Putamen (tissue), 1 donor: ENCODE data around the gene PLEKHM1.

ENCODE experiments used
- DNase-seq: peaks from one replicate; pipeline ENCODE4 v3.0.0-alpha.2; 2016; ENCODE audit warnings: low spot score

The PLEKHM1 gene

DNA sequence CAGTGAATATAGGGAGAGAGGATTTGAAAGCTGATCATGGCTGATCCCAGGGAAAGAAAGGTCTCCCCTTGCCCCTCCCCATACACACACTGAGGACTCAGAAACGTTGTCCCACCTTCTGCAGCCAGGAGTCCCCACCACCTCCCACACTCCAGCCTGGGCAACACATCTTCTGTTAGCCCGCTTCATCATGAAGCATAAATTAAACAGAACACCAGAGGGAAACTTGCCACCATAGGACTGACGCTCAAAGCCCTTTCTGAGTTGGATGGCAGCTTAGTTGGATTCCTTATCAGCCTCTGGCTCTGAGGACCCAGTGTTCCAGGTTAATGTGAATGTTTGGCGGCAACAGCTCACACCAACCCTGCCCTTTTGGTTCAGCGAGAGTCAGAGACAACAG is 91.7 kb downstream of the PLEKHM1 start:
- DNase-seq = no peak

DNA sequence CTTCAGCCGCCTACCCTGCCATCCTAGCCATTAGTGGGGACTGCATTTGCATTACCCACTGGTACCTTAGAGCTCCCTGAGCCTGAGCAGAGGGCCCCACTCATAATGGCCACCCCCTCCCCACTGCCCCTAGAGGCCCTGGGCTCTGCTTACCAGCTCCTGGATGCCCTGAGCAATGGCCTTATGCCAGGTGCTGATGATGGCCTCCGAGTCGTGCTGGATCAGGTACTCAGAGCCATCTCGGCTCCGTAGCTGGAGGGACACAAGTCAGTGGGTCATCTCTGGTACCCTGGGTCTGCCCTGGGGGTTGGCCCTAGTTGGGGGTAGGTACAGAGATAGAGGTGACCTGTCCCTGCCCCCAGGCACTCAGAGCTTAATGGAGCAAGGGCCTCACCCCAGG is 92.7 kb downstream of the PLEKHM1 start:
- no peak for DNase-seq

DNA sequence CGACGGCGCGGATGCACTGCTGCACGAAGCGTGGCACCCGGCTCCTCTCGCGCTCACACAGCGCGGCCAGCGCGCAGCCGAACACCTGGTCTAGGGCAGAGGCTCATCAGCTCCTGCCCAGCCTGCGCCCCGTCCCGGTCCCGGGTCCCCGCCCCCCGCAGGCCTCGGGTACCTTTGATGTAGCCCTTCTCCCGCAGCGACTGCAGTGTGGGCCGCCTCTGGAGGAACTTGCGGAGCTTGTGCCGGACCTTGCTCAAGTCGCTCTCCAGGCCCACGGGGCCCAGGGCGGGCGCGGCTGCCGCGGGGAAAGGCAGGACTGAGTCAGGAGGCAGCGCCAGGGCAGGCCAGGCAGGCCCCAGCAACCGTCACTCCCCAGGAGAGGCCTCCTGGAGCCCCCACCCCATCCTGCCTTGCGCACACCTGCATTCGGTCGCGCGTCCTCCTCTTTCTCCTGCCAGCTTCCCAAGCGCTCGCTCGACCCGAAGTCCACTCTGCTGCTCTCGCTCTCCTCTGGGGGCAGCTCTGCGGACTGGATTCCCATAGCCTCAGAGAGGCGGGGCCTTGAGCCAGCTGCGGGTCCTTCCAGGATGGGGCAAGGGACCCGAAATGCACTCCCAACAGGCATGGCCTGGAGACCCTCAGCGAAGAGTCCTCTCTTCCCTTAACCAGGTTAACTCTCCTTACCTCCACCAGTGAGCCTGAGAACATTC is 93.9 kb downstream of the PLEKHM1 start:
- DNase-seq = no peak

DNA sequence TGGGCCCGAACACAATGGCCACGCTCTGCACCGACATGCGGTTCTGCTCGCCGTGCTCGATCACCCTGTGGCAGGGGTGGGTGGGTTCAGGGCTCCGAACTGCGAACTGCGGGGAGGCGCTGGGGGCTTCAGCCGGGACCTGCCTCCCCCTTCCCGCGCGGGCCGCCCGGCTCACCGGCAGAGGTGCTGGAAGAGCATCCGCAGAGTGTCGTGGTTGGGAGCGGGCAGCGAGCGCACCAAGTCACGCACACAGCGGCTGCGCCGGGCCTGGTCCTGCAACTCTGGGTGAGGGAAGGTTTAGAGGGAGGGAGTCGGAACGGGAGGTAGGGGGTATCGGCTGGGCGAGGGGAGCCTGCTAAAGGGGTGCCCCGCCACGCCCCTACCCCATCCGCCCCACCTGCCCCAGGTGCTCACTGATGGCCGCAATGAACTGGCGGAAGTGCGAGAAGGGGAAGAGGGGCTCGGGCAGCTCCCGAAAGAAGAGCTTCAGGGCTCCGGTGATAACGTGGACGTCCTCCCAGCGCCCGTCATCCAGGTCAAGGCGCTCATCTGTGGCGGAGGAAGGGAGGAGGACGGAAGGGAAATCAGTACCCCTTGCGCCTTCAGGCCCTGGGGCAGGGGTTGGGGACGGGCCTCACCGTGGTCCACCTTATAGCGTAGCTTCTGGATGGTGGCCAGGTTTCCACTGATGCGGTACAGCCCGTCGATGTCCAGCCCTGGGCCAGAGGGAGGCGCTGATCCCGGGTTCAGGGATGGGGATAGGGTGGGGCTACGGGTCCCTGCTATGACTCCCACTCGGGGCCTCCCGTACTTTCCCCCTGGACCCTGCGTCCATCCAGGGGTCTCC is 94.7 kb downstream of the PLEKHM1 start:
- no peak for DNase-seq

DNA sequence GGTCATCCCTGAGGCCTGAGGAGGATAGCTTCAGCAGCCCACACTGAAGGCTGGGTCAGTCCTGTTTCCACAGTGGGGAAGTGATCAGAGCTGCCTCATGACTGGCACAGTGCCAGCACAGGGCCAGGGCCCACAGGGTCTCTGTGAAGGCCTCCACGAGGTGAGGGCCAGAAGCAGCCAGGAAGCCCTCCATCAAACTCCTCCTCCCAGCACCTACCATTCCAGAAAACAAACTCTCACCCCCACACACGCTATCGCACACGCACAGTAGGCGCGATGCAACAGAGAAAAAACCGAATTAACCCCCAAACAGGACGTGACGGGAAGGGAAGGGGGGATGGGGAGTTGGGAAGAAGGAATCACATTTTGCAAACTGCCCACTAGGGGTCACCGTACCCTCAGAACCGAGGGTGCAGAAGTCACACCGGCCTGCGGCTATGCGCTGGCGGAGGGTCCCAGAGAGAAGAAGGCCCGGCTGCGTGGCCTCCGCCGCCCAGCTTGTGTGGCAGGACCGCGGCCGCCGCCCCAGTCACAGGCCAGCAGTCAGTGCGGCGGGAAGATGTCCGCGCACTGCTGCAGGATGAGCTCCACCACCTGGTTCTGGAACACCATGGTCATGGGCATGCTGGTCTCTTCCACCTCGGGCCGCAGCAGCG is 95.5 kb downstream of the PLEKHM1 start:
- no peak for DNase-seq

DNA sequence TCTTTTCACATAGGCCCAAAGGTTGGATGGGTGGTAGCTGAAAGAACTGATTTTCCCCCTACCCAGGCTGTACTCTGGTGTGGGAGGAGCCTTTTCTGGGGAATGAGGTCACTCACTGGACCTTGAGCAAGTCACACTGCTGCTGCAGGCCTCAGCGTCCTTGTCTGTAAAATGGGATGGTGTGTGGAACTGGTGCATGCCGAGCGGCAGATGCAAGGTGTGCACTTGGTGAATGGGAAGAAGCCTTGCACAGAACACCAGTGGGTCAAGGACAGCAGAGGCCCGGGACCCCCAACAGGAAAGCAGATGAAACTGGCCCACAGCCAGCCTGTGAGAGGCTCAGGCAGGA is 96.0 kb downstream of the PLEKHM1 start:
- DNase-seq = no peak

DNA sequence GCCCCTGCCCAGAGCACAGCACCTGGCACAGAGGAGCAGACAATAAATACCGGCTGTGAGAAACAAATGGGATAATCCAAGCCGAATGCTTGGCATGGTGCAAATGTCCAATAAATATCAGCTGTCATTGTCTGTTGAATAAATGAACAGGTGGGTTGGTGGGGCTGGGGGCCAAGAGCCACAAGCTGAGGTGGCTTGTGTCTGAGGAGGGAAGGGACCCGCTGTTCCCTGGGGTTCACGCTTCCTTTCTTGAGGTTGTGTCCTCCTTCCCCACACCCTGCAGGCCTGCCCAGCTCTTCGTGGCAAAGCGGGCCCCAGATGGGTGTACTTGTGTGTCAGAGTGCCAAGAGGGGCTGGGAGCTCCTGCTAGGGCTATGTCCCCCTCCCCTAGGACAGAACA is 96.4 kb downstream of the PLEKHM1 start:
- DNase-seq = no peak

DNA sequence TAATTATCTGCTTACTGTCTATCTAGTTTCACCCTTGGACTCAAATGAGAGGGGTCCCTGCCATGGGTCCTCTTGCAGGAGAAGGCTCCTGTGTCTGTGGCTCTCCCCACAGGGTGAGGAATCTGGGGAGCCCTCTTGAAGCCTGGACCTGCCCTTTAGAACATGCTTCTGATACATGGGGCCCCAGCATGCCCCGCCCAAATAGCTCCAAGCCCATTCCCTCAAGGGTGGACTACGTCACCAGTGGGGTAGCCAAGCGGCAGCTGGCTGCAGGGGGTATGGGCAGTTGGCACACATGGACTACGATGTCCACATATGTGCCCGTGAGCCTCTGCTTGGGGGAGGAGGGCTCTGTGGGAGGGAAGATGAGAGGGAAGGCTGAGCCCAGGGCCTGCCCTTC is 97.1 kb downstream of the PLEKHM1 start:
- DNase-seq = no peak

DNA sequence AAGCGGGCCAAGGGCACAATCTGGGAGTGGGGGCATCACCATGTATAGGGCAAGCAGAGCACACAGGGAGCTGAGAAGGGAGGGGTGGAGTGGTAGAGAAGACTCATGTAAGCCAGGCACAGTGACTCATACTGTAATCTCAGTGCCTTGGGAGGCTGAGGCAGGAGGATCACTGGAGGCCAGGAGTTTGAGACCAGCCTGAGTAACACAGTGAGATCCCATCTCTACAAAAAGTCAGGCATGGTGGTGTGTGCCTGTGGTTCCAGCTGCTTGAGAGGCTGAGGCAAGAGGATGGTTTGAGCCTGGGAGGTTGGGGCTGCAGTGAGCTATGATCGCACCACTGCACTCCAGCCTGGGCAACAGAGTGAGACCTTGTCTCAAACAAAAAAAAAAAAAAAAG is 98.6 kb downstream of the PLEKHM1 start:
- no peak for DNase-seq

DNA sequence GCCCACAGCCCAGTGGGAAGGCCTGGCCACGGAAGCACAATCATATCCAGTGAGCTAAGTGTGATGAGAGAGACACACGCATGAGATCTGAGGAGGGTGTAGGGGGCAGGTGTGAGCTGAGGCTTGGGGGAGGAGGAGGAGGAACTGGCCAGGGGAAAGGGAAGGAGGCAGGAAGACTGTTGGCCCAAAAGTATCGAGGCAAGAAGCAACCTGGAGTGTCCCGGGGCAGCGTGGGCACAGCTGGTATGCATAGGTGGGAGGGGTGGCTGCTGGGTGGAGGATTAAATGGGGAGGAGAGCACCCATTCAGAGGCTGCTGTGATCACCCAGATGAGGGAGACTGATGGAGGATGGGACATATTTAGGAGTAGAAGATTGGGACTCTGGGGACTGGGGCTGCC is 99.2 kb downstream of the PLEKHM1 start:
- no peak for DNase-seq

DNA sequence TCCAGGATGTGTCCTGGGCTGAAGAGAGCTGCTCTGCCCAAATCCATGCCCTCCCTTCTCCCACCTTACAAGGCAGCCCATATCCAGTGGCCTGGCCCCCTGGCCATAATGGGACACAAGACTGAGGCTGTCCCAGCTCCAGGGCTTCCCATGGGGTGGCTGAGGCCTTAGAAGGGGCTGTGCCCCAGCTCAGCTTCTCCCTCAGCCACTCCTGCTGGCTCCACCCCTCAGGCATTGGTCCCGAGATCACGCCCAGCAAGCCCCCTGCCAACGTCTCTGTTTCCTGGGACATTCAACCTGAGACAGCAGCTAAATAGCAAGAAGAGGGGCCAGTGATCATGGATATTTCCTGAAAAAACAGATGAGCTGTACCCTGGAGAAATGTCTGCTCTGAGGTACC is 101.2 kb downstream of the PLEKHM1 start:
- DNase-seq = no peak

DNA sequence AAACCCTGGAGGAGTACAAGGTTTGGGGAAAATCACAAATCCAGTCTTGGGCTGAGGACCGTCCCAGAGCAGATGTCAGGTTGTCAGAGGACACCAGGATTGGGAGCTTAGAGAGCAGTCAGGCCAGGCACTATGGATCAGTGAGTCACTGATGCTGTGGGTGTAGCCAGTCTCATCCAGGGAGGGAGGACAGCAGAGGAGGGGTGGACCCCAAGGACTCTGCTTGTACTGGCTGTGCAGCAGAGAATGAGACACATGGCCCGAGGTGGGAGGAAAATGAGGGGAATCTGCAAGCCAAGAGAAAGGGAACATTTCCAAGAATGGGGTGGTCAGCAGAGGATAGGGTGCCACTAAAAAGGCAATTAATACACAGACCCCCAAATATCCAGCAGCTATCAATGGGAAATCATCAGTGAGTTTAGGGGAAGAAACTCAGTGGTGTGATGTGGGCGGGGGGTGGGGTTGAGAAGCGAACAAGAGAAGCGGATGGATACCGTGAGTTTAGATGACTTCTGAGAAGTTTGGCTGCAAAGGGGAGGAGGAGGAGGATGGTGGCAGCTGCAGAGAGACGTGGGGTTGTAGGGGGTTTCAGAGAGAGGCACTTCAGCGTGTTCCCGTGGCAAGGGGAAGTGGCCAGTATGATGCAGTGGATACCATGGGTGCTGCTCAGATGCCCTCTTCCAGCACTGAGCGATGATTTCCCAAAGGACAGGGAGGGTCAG is 101.8 kb downstream of the PLEKHM1 start:
- DNase-seq = no peak

DNA sequence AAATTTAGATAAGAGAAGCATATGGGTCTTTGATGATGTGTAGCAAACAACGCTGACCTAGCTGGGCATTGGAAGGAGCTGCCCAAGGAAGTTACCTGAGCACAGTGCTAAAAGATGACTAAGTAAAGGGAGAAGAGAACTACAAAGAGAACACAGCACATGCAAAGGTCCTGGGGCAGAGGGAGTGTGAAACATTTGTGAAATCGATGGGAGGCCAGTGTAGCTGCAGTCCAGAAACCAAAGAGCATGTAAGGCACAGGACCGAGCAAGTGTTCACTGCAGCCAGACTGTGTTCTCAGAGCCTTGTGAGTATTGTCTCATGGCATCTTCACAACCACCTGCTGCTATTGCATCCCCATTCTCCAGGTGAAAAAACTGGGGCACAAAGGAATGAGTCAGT is 102.8 kb downstream of the PLEKHM1 start:
- DNase-seq = no peak

DNA sequence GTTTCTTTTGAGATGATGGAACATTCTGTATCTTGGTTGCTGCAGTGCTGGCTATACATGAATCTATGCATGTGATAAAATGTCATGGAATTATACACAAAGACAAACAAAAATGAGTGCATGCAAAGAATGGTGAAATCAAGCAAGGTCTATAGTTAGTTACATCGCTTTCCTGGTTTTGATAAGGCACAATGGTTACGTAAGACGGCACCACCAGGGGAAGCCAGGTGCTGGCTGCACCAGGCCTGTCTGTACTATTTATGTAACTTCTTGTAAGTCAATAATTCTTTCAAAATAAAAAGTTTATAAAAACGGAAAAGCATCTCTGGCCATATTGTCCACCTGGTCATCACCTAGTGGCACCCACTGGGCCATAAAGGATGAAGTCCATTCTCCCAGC is 104.3 kb downstream of the PLEKHM1 start:
- no peak for DNase-seq
